ENCODE results near the gene EPB41L4B. TPM values are rescaled to one million over a fixed set of nuclear protein-coding genes. Genes with fewer than 3 reads are reported as not detected.

EPB41L4B gene
- total RNA-seq, 1 donor from 2014 or later = 19.3 TPM

DNA sequence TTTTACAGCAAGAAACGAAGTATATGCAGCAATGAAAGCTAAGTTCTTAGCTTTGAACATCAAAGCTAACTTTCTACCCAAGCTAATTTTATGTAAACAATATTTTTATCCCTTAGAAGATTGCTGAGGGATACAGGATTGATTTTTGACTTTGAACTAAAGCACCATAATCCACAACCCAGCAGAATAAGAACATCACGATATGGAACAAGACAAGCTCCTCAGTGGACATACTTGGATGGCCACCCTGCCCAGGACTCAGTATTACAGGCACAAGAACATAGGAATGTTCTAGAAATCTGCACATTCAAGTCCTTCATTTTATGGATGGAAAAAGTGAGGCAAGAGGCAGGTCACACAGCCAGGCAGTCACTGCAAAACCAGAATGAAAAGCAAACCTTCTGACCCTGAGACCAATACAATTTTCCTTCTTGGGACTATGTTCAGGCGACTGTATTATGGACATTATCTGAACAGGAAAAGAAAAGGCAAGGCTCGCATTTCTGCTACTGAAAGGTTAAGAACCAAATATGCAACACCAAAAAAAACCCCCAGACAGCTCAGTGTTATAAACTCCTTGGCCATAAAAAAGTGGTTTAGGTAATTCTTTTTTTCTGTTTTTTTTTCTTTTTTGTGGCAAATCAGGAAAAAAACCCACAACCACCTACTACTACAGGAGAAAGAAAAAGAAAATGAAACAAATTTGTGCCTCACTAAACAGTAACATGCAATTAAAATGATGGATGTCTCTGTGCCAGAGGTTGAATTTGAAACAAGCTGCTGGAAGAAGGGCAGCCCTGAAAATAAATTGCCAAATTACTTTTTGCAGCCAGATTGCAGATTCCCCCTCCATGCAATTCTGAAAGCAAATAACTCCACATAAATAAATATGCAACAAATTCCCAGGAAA is 25.4 kb downstream of the EPB41L4B start:
- no peak for DNase-seq (ENCODE audit: extremely low spot score, unreplicated experiment)
- H3K27me3 Mint-ChIP-seq (ENCODE audit: unreplicated experiment) = no peaks in the 10 kb centered on the region
- no peaks in the 10 kb centered on the region for H3K9me3 Mint-ChIP-seq (ENCODE audit: unreplicated experiment)
- H3K4me1 Mint-ChIP-seq (ENCODE audit: unreplicated experiment) = peaks cover 14% of the 10 kb centered on the region
- H3K36me3 Mint-ChIP-seq (ENCODE audit: unreplicated experiment) = no peaks in the 10 kb centered on the region
- TF ChIP-seq, protein P1, sequence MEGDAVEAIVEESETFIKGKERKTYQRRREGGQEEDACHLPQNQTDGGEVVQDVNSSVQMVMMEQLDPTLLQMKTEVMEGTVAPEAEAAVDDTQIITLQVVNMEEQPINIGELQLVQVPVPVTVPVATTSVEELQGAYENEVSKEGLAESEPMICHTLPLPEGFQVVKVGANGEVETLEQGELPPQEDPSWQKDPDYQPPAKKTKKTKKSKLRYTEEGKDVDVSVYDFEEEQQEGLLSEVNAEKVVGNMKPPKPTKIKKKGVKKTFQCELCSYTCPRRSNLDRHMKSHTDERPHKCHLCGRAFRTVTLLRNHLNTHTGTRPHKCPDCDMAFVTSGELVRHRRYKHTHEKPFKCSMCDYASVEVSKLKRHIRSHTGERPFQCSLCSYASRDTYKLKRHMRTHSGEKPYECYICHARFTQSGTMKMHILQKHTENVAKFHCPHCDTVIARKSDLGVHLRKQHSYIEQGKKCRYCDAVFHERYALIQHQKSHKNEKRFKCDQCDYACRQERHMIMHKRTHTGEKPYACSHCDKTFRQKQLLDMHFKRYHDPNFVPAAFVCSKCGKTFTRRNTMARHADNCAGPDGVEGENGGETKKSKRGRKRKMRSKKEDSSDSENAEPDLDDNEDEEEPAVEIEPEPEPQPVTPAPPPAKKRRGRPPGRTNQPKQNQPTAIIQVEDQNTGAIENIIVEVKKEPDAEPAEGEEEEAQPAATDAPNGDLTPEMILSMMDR (IDR thresholded peaks at IDR 0.05) = no peak
- H3K27ac Mint-ChIP-seq (ENCODE audit: unreplicated experiment) = no peak overlapping the region
- H3K4me3 Mint-ChIP-seq (ENCODE audit: unreplicated experiment) = no peak overlapping the region

DNA sequence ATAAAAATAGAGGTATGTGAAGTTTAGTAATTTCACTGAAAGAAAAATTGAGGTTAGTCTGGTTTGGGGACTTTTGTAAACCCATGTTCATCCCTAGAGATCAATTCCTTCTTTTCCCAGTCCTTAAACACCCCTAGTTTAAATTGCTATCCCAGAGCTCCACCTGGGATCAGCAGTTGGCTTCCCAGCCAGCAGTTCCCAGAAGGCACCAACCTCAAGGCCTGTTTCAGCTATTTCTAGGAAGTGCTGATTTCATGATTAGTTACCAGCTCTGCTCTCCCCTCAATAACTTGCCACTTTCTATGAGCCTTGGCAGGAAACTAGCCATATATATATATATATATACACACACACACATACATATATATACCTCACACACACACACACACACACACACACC is 30.5 kb downstream of the EPB41L4B start:
- TF ChIP-seq, protein P1 (IDR thresholded peaks at IDR 0.05) = no peak
- H3K9me3 Mint-ChIP-seq (ENCODE audit: unreplicated experiment) = no peaks in the 10 kb centered on the region
- no peaks in the 10 kb centered on the region for H3K27me3 Mint-ChIP-seq (ENCODE audit: unreplicated experiment)
- H3K36me3 Mint-ChIP-seq (ENCODE audit: unreplicated experiment) = no peaks in the 10 kb centered on the region
- peaks cover 14% of the 10 kb centered on the region for H3K4me1 Mint-ChIP-seq (ENCODE audit: unreplicated experiment)
- H3K4me3 Mint-ChIP-seq (ENCODE audit: unreplicated experiment) = no peak overlapping the region
- H3K27ac Mint-ChIP-seq (ENCODE audit: unreplicated experiment) = no peak overlapping the region
- DNase-seq (ENCODE audit: extremely low spot score, unreplicated experiment) = no peak

DNA sequence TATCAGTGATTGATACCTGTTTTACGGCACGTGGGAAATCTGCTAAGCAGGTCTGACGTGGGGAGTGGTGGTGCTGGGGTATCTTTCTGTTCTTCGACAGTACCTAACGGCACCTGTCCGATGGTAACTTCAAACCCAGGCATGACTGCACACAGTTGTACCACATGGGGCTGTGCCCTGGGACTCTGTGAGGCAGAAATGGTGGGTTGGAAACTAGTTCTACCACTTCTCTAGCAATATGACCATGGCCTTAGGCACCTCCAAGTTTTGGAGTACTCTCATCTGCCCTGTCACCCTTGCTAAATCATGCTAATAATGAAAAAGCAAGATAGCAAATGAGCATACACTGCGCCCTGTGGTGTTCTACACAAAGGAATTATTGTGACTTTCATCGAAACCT is 30.9 kb downstream of the EPB41L4B start:
- TF ChIP-seq, protein P1 (IDR thresholded peaks at IDR 0.05) = no peak

GRCh38 chr9:109289186-109289585 is 31.7 kb downstream of the EPB41L4B start:
- Mint-ChIP-seq H3K27ac (ENCODE audit: unreplicated experiment) (no peak overlapping the region), H3K9me3 (ENCODE audit: unreplicated experiment) (no peaks in the 10 kb centered on the region), H3K36me3 (ENCODE audit: unreplicated experiment) (no peaks in the 10 kb centered on the region), H3K27me3 (ENCODE audit: unreplicated experiment) (no peaks in the 10 kb centered on the region), H3K4me1 (ENCODE audit: unreplicated experiment) (peaks cover 7% of the 10 kb centered on the region), H3K4me3 (ENCODE audit: unreplicated experiment) (no peak overlapping the region)
- TF ChIP-seq, protein P1 (IDR thresholded peaks at IDR 0.05) = no peak
- DNase-seq (ENCODE audit: extremely low spot score, unreplicated experiment) = no peak

More for the DNA sequence above, 30.9 kb downstream of the EPB41L4B start:
- no peaks in the 10 kb centered on the region for H3K36me3 Mint-ChIP-seq (ENCODE audit: unreplicated experiment)
- DNase-seq (ENCODE audit: extremely low spot score, unreplicated experiment) = no peak
- no peaks in the 10 kb centered on the region for H3K27me3 Mint-ChIP-seq (ENCODE audit: unreplicated experiment)
- H3K9me3 Mint-ChIP-seq (ENCODE audit: unreplicated experiment) = no peaks in the 10 kb centered on the region
- peaks cover 9% of the 10 kb centered on the region for H3K4me1 Mint-ChIP-seq (ENCODE audit: unreplicated experiment)
- H3K4me3 Mint-ChIP-seq (ENCODE audit: unreplicated experiment) = no peak overlapping the region
- H3K27ac Mint-ChIP-seq (ENCODE audit: unreplicated experiment) = no peak overlapping the region

- Mint-ChIP-seq H3K4me1 (ENCODE audit: unreplicated experiment) (peaks cover 10% of the 10 kb centered on the region), H3K27me3 (ENCODE audit: unreplicated experiment) (no peaks in the 10 kb centered on the region), H3K27ac (ENCODE audit: unreplicated experiment) (no peak overlapping the region), H3K9me3 (ENCODE audit: unreplicated experiment) (no peaks in the 10 kb centered on the region), H3K4me3 (ENCODE audit: unreplicated experiment) (no peak overlapping the region), H3K36me3 (ENCODE audit: unreplicated experiment) (peaks cover 2% of the 10 kb centered on the region)
- TF ChIP-seq, protein P1 (IDR thresholded peaks at IDR 0.05) = no peak
- no peak for DNase-seq (ENCODE audit: extremely low spot score, unreplicated experiment)
Observed at GRCh38 chr9:109286981-109287380, 33.9 kb downstream of the EPB41L4B start.
